Hepatocyte (in vitro differentiated cells): ENCODE measurements around the gene FAM20C. TPM values are rescaled to one million over a fixed set of nuclear protein-coding genes. Genes with fewer than 3 reads are reported as not detected.

Experiments
- DNase-seq: peaks from one replicate; pipeline ENCODE4 v3.0.0-alpha.2; 2016; ENCODE audit warnings: low spot score
- H2AFZ ChIP-seq: fragments of 200-600 bp; sonication (generic); 2 replicates; pipeline ENCODE4 v1.6.0; 2016; ENCODE audit warnings: antibody characterized with exemption, mild to moderate bottlenecking
- H3K27ac ChIP-seq: fragments of 200-600 bp; sonication (generic); 2 replicates; pipeline ENCODE4 v1.5.1; 2016; ENCODE audit warnings: mild to moderate bottlenecking
- H3K27me3 ChIP-seq: fragments of 200-600 bp; sonication (generic); 2 replicates; pipeline ENCODE4 v1.6.1; 2016
- H3K36me3 ChIP-seq: fragments of 200-600 bp; sonication (generic); replicated peaks from 2 replicates; pipeline ENCODE4 v1.5.1; 2016; ENCODE audit warnings: low read depth; ENCODE audit not compliant: insufficient read depth
- H3K4me1 ChIP-seq: fragments of 200-600 bp; sonication (generic); 2 replicates; pipeline ENCODE4 v1.5.1; 2016; ENCODE audit warnings: mild to moderate bottlenecking, moderate library complexity; ENCODE audit not compliant: insufficient read depth
- H3K4me2 ChIP-seq: fragments of 200-600 bp; sonication (generic); 2 replicates; pipeline ENCODE4 v1.6.0; 2016
- H3K4me3 ChIP-seq: fragments of 200-600 bp; sonication (generic); 2 replicates; pipeline ENCODE4 v1.5.1; 2016; ENCODE audit warnings: mild to moderate bottlenecking
- H3K79me2 ChIP-seq: fragments of 200-600 bp; sonication (generic); 2 replicates; pipeline ENCODE4 v1.6.0; 2017; ENCODE audit warnings: mild to moderate bottlenecking
- H3K9me2 ChIP-seq: fragments of 200-600 bp; sonication (generic); replicated peaks from 2 replicates; pipeline ENCODE4 v1.6.0; 2017; ENCODE audit warnings: mild to moderate bottlenecking; ENCODE audit not compliant: insufficient read depth
- H3K9me3 ChIP-seq: fragments of 200-600 bp; sonication (generic); 2 replicates; pipeline ENCODE4 v1.5.1; 2016; ENCODE audit warnings: low read depth, mild to moderate bottlenecking
- H4K20me1 ChIP-seq: fragments of 200-600 bp; sonication (generic); 2 replicates; pipeline ENCODE4 v1.6.0; 2016; ENCODE audit warnings: mild to moderate bottlenecking; ENCODE audit not compliant: insufficient read depth, poor library complexity, severe bottlenecking
- CTCF ChIP-seq: fragments of 200-600 bp; sonication (generic); IDR thresholded peaks from 2 replicates; pipeline ENCODE4 v1.5.1; 2016; ENCODE audit warnings: antibody characterized with exemption, mild to moderate bottlenecking; ENCODE audit not compliant: poor library complexity
- EZH2 ChIP-seq: fragments of 200-600 bp; sonication (generic); IDR thresholded peaks from 2 replicates; pipeline ENCODE4 v1.6.1; 2016; ENCODE audit warnings: antibody characterized with exemption, mild to moderate bottlenecking, borderline replicate concordance
- EZH2phosphoT487 ChIP-seq: fragments of 200-600 bp; sonication (generic); IDR thresholded peaks from one replicate; pipeline ENCODE4 v1.6.1; 2018; ENCODE audit warnings: antibody characterized with exemption, mild to moderate bottlenecking, low read depth, moderate library complexity; ENCODE audit not compliant: unreplicated experiment, severe bottlenecking
- WGBS: methylation state at CpG from one replicate; pipeline ENCODE4 v1.1.6; 2016; ENCODE audit warnings: low lambda C conversion rate; ENCODE audit errors: missing lambda C conversion rate; 5-methylcytosine and 5-hydroxymethylcytosine counted together
- polyA plus RNA-seq: library from polyadenylated mRNA; unstranded; fragments of >200 nt; fragmentation: Nextera tagmentation; extraction: Ambion mirVana; gene quantifications from 2 replicates; pipeline ENCODE4 v1.2.1, GENCODE V29; 2016
- total RNA-seq: library from RNA; depleted of rRNA; stranded (reverse); fragments of >200 nt; gene quantifications from 2 replicates; pipeline ENCODE4 v1.2.3, GENCODE V29; 2014

The FAM20C gene
- total and polyA plus RNA-seq, 2 experiments from 2014 or later, result 24.4 to 42.5 TPM

GRCh38 chr7:248732-249435 lies 56.5 kb downstream of the FAM20C start:
- no peak for DNase-seq
- Histone ChIP-seq H3K4me1 (no peaks in the 10 kb centered on the region), H3K27ac (no peak overlapping the region), H3K9me2 (no peaks in the 10 kb centered on the region), H2AFZ (no peak overlapping the region), H3K36me3 (no peaks in the 10 kb centered on the region), H3K27me3 (no peaks in the 10 kb centered on the region), H3K9me3 (no peaks in the 10 kb centered on the region), H3K4me3 (no peak overlapping the region), H3K79me2 (no peaks in the 10 kb centered on the region), H3K4me2 (no peak overlapping the region), H4K20me1 (no peaks in the 10 kb centered on the region)
- TF ChIP-seq EZH2, result no peak
- no peak for TF ChIP-seq CTCF
- no peak for TF ChIP-seq EZH2phosphoT487
- 95% methylated on average over 18 of the region's 20 CpGs for WGBS

GRCh38 chr7:249989-250388 lies 57.6 kb downstream of the FAM20C start:
- H3K79me2 ChIP-seq, result no peaks in the 10 kb centered on the region
- no peaks in the 10 kb centered on the region for H3K27me3 ChIP-seq
- H3K4me2 ChIP-seq, result no peak overlapping the region
- H3K9me2 ChIP-seq, result no peaks in the 10 kb centered on the region
- no peak overlapping the region for H3K27ac ChIP-seq
- H3K36me3 ChIP-seq, result no peaks in the 10 kb centered on the region
- H3K4me3 ChIP-seq, result no peak overlapping the region
- H4K20me1 ChIP-seq, result no peaks in the 10 kb centered on the region
- no peak for DNase-seq
- TF ChIP-seq CTCF, result no peak
- TF ChIP-seq EZH2, result no peak
- TF ChIP-seq EZH2phosphoT487, result no peak
- no peaks in the 10 kb centered on the region for H3K9me3 ChIP-seq
- 77% methylated on average over 12 of the region's 12 CpGs for WGBS
- no peaks in the 10 kb centered on the region for H3K4me1 ChIP-seq
- no peak overlapping the region for H2AFZ ChIP-seq

- no peaks in the 10 kb centered on the region for H3K9me3 ChIP-seq
- no peak overlapping the region for H3K4me2 ChIP-seq
- 96% methylated on average over 15 of the region's 15 CpGs for WGBS
- H3K36me3 ChIP-seq, result no peaks in the 10 kb centered on the region
- no peak for DNase-seq
- no peak overlapping the region for H3K27ac ChIP-seq
- H3K4me3 ChIP-seq, result no peak overlapping the region
- H2AFZ ChIP-seq, result no peak overlapping the region
- no peak for TF ChIP-seq EZH2phosphoT487
- no peak for TF ChIP-seq CTCF
- no peak for TF ChIP-seq EZH2
- no peaks in the 10 kb centered on the region for H3K4me1 ChIP-seq
- H3K27me3 ChIP-seq, result no peaks in the 10 kb centered on the region
- no peaks in the 10 kb centered on the region for H3K9me2 ChIP-seq
- H3K79me2 ChIP-seq, result no peaks in the 10 kb centered on the region
- H4K20me1 ChIP-seq, result no peaks in the 10 kb centered on the region
Observed at GRCh38 chr7:250523-250922, 58.2 kb downstream of the FAM20C start.
